ENCODE results near the gene KIF25. TPM values are rescaled to one million over a fixed set of nuclear protein-coding genes. Genes with fewer than 3 reads are reported as not detected.

Gene KIF25
- total and polyA plus RNA-seq, 8 donors: 0.31 to 0.37 (median 0.33) TPM; not detected in 5

GRCh38 chr6:167980911-167981580 lies 16.4 kb upstream of the KIF25 start:
- no peaks in the 10 kb centered on the region for H3K36me3 ChIP-seq
- WGBS, 5 donors: 58 to 69% (median 67%) methylated on average over 3 of the region's 3 CpGs
- H3K27me3 ChIP-seq: no peaks in the 10 kb centered on the region
- H3K27ac ChIP-seq: no peak overlapping the region
- no peaks in the 10 kb centered on the region for H3K4me1 ChIP-seq
- H3K4me3 ChIP-seq: no peak overlapping the region
- DNase-seq: no peak
- intact Hi-C loops (cut with DNase I; ENCODE audit: low total_unique reads): no loop called here
- H3K9me3 ChIP-seq: no peaks in the 10 kb centered on the region
- no peak for TF ChIP-seq CTCF (IDR thresholded peaks at IDR 0.05)
- TF ChIP-seq POLR2AphosphoS5 (IDR thresholded peaks at IDR 0.05): no peak
- TF ChIP-seq POLR2A (IDR thresholded peaks at IDR 0.05): no peak
- TF ChIP-seq EP300 (IDR thresholded peaks at IDR 0.05): no peak

- no peaks in the 10 kb centered on the region for H3K9me3 ChIP-seq
- no peak for TF ChIP-seq POLR2A (IDR thresholded peaks at IDR 0.05)
- no peak for TF ChIP-seq EP300 (IDR thresholded peaks at IDR 0.05)
- no peak for TF ChIP-seq CTCF (IDR thresholded peaks at IDR 0.05)
- TF ChIP-seq POLR2AphosphoS5 (IDR thresholded peaks at IDR 0.05): no peak
- no peak for DNase-seq
- no peak overlapping the region for H3K27ac ChIP-seq
- H3K4me3 ChIP-seq: no peak overlapping the region
- H3K36me3 ChIP-seq: no peaks in the 10 kb centered on the region
- H3K4me1 ChIP-seq: no peaks in the 10 kb centered on the region
- WGBS, 5 donors: 77 to 81% (median 79%) methylated on average over 7 of the region's 7 CpGs
- H3K27me3 ChIP-seq: no peaks in the 10 kb centered on the region
- intact Hi-C loops (cut with DNase I; ENCODE audit: low total_unique reads): no loop called here
Observed at GRCh38 chr6:167981916-167982462, 15.5 kb upstream of the KIF25 start.

- H3K27ac ChIP-seq: no peak overlapping the region
- 88 to 97% (median 92%) methylated on average over 11 of the region's 11 CpGs for WGBS, 5 donors
- TF ChIP-seq CTCF (IDR thresholded peaks at IDR 0.05): no peak
- no peak for TF ChIP-seq POLR2A (IDR thresholded peaks at IDR 0.05)
- no peak for TF ChIP-seq POLR2AphosphoS5 (IDR thresholded peaks at IDR 0.05)
- no peak for TF ChIP-seq EP300 (IDR thresholded peaks at IDR 0.05)
- no peaks in the 10 kb centered on the region for H3K9me3 ChIP-seq
- intact Hi-C loops (cut with DNase I; ENCODE audit: low total_unique reads): no loop called here
- H3K27me3 ChIP-seq: no peaks in the 10 kb centered on the region
- no peak for DNase-seq
- H3K4me1 ChIP-seq: no peaks in the 10 kb centered on the region
- no peaks in the 10 kb centered on the region for H3K36me3 ChIP-seq
- no peak overlapping the region for H3K4me3 ChIP-seq
Observed at GRCh38 chr6:167984144-167984719, 13.2 kb upstream of the KIF25 start.

GRCh38 chr6:167984876-167985604 lies 12.4 kb upstream of the KIF25 start:
- H3K4me1 ChIP-seq: no peaks in the 10 kb centered on the region
- TF ChIP-seq EP300 (IDR thresholded peaks at IDR 0.05) (no peak), CTCF (IDR thresholded peaks at IDR 0.05) (no peak), POLR2AphosphoS5 (IDR thresholded peaks at IDR 0.05) (no peak), POLR2A (IDR thresholded peaks at IDR 0.05) (no peak)
- H3K27me3 ChIP-seq: no peaks in the 10 kb centered on the region
- H3K4me3 ChIP-seq: no peak overlapping the region
- DNase-seq: no peak
- H3K27ac ChIP-seq: no peak overlapping the region
- intact Hi-C loops (cut with DNase I; ENCODE audit: low total_unique reads): no loop called here
- WGBS, 5 donors: 83 to 94% (median 87%) methylated on average over 11 to 13 of the region's 13 CpGs
- H3K9me3 ChIP-seq: no peaks in the 10 kb centered on the region
- no peaks in the 10 kb centered on the region for H3K36me3 ChIP-seq
